MM.1S (cell line): ENCODE measurements around the gene ST3GAL3.

ENCODE experiments used
- DNase-seq: peaks from one replicate; pipeline ENCODE4 v3.0.0-alpha.2; 2015
- H2AFZ ChIP-seq: fragments of 300-600 bp; sonication (generic); 2 replicates; pipeline ENCODE4 v1.6.0; 2016; ENCODE audit warnings: antibody characterized with exemption, low read length
- H3F3A ChIP-seq: fragments of 300-600 bp; sonication (generic); 2 replicates; pipeline ENCODE4 v1.6.1; 2016; ENCODE audit warnings: mild to moderate bottlenecking, antibody characterized with exemption, low read length, moderate library complexity, mixed read lengths; ENCODE audit not compliant: insufficient read depth
- H3K27ac ChIP-seq: fragments of 300-600 bp; sonication (generic); 2 replicates; pipeline ENCODE4 v1.5.1; 2016; ENCODE audit warnings: mild to moderate bottlenecking, low read length
- H3K27me3 ChIP-seq: fragments of 300-600 bp; sonication (generic); replicated peaks from 2 replicates; pipeline ENCODE4 v1.6.0; 2016; ENCODE audit warnings: low read length; ENCODE audit not compliant: insufficient read depth
- H3K36me3 ChIP-seq: fragments of 300-600 bp; sonication (generic); replicated peaks from 2 replicates; pipeline ENCODE4 v1.6.1; 2016; ENCODE audit warnings: mild to moderate bottlenecking, low read length, mixed read lengths; ENCODE audit not compliant: insufficient read depth
- H3K4me1 ChIP-seq: fragments of 300-600 bp; sonication (generic); 2 replicates; pipeline ENCODE4 v1.6.1; 2016; ENCODE audit warnings: low read length, mixed read lengths
- H3K4me2 ChIP-seq: fragments of 300-600 bp; sonication (generic); 2 replicates; pipeline ENCODE4 v1.6.0; 2016; ENCODE audit warnings: low read depth, low read length
- H3K4me3 ChIP-seq: fragments of 300-600 bp; sonication (generic); 2 replicates; pipeline ENCODE4 v1.5.1; 2016; ENCODE audit warnings: low read length, mixed read lengths
- H3K79me2 ChIP-seq: fragments of 300-600 bp; sonication (generic); 2 replicates; pipeline ENCODE4 v1.6.1; 2016; ENCODE audit warnings: mixed run types, low read length, mixed read lengths
- H3K9ac ChIP-seq: fragments of 300-600 bp; sonication (generic); 2 replicates; pipeline ENCODE4 v1.6.1; 2016; ENCODE audit warnings: low read length, mixed read lengths
- H3K9me2 ChIP-seq: fragments of 300-600 bp; sonication (generic); replicated peaks from 2 replicates; pipeline ENCODE4 v1.6.1; 2016; ENCODE audit warnings: mild to moderate bottlenecking, low read length, mixed read lengths; ENCODE audit not compliant: insufficient read depth
- H3K9me3 ChIP-seq: fragments of 300-600 bp; sonication (generic); replicated peaks from 2 replicates; pipeline ENCODE4 v1.6.1; 2016; ENCODE audit warnings: mild to moderate bottlenecking, low read length, mixed read lengths; ENCODE audit not compliant: insufficient read depth
- H4K20me1 ChIP-seq: fragments of 300-600 bp; sonication (generic); 2 replicates; pipeline ENCODE4 v1.6.1; 2016; ENCODE audit warnings: mild to moderate bottlenecking, low read length, moderate library complexity, mixed read lengths; ENCODE audit not compliant: insufficient read depth
- CTCF ChIP-seq: fragments of 300-600 bp; sonication (generic); IDR thresholded peaks from 2 replicates; pipeline ENCODE4 v1.5.1; 2016; ENCODE audit warnings: antibody characterized with exemption, low read length, mixed read lengths
- EZH2 ChIP-seq: fragments of 300-600 bp; sonication (generic); optimal IDR thresholded peaks from 2 replicates; pipeline ENCODE3; 2017; ENCODE audit warnings: low read depth, mild to moderate bottlenecking, antibody characterized with exemption, low read length, mixed read lengths
- EZH2phosphoT487 ChIP-seq: fragments of 300-600 bp; sonication (generic); IDR thresholded peaks from 2 replicates; pipeline ENCODE4 v1.6.1; 2018; ENCODE audit warnings: antibody characterized with exemption, low read length

Gene ST3GAL3

GRCh38 chr1:43757343-43758053 is 50.2 kb downstream of the ST3GAL3 start:
- TF ChIP-seq CTCF, result no peak
- no peak for TF ChIP-seq EZH2
- no peak for TF ChIP-seq EZH2phosphoT487
- Histone ChIP-seq H3F3A (no peaks in the 10 kb centered on the region), H3K4me1 (no peaks in the 10 kb centered on the region), H3K4me3 (no peak overlapping the region), H3K36me3 (no peaks in the 10 kb centered on the region), H3K4me2 (no peak overlapping the region), H3K9me3 (no peaks in the 10 kb centered on the region), H3K9me2 (no peaks in the 10 kb centered on the region), H3K79me2 (no peaks in the 10 kb centered on the region), H3K9ac (no peak overlapping the region), H3K27ac (no peak overlapping the region), H2AFZ (no peak overlapping the region), H4K20me1 (no peaks in the 10 kb centered on the region), H3K27me3 (no peaks in the 10 kb centered on the region)
- DNase-seq, result no peak

GRCh38 chr1:43760745-43761317 is 53.5 kb downstream of the ST3GAL3 start:
- Histone ChIP-seq H3K9me3 (no peaks in the 10 kb centered on the region), H3K4me2 (no peak overlapping the region), H3K4me3 (no peak overlapping the region), H3K79me2 (no peaks in the 10 kb centered on the region), H4K20me1 (no peaks in the 10 kb centered on the region), H3K27ac (no peak overlapping the region), H3K4me1 (no peaks in the 10 kb centered on the region), H3K9me2 (no peaks in the 10 kb centered on the region), H3F3A (no peaks in the 10 kb centered on the region), H3K27me3 (no peaks in the 10 kb centered on the region), H2AFZ (no peak overlapping the region), H3K9ac (no peak overlapping the region), H3K36me3 (no peaks in the 10 kb centered on the region)
- no peak for DNase-seq
- TF ChIP-seq CTCF (no peak), EZH2phosphoT487 (no peak), EZH2 (no peak)

- Histone ChIP-seq H3K79me2 (0 out of 2 replicates have a peak, but pooled peaks cover 3% of the 10 kb centered on the region), H3K9me2 (no peaks in the 10 kb centered on the region), H3K9ac (no peak overlapping the region), H2AFZ (no peak overlapping the region), H3K4me2 (no peak overlapping the region), H3K36me3 (no peaks in the 10 kb centered on the region), H3K27me3 (no peaks in the 10 kb centered on the region), H3K4me1 (no peaks in the 10 kb centered on the region), H3K4me3 (no peak overlapping the region), H3K27ac (no peak overlapping the region), H4K20me1 (no peaks in the 10 kb centered on the region), H3K9me3 (no peaks in the 10 kb centered on the region), H3F3A (no peaks in the 10 kb centered on the region)
- peak; percentile 67 for DNase-seq
- TF ChIP-seq EZH2phosphoT487 (no peak), EZH2 (no peak), CTCF (peak; percentile 85)
Measured at GRCh38 chr1:43763497-43763973, 56.2 kb downstream of the ST3GAL3 start.
